Lower lobe of right lung (tissue), 2 donors: ENCODE measurements around the gene KCNH4. TPM values are rescaled to one million over a fixed set of nuclear protein-coding genes. Genes with fewer than 3 reads are reported as not detected.

ENCODE experiments used
- ATAC-seq, 2 donors: fragments of 200-7000 bp; cut with Tn5 transposase; one replicate each; pipeline ENCODE4 v1.9.1; 2020 to 2022; ENCODE audit warnings: mild to moderate bottlenecking in 2 of 2, moderate library complexity in 2 of 2
- DNase-seq: peaks from one replicate; pipeline ENCODE4 v3.0.0-alpha.2; 2020
- H3K27ac ChIP-seq: fragments of 200-600 bp; one replicate; pipeline ENCODE4 v1.8.0; 2022
- H3K27me3 ChIP-seq: fragments of 200-600 bp; one replicate; pipeline ENCODE4 v1.8.0; 2022; ENCODE audit warnings: low read depth
- H3K36me3 ChIP-seq: fragments of 200-600 bp; one replicate; pipeline ENCODE4 v1.8.0; 2022; ENCODE audit warnings: mild to moderate bottlenecking
- H3K4me1 ChIP-seq: fragments of 200-600 bp; one replicate; pipeline ENCODE4 v1.8.0; 2022
- H3K4me3 ChIP-seq: fragments of 200-600 bp; one replicate; pipeline ENCODE4 v1.8.0; 2022; ENCODE audit warnings: mild to moderate bottlenecking
- H3K9me3 ChIP-seq: fragments of 200-600 bp; one replicate; pipeline ENCODE4 v1.8.0; 2022
- CTCF ChIP-seq: fragments of 200-600 bp; IDR thresholded peaks from one replicate; pipeline ENCODE4 v1.8.0; 2022; ENCODE audit warnings: antibody characterized with exemption, mild to moderate bottlenecking
- intact Hi-C: fragments of 100-400 bp; cut with DNase I; formaldehyde crosslinking; loops from one replicate; pipeline ENCODE4 v1.11.0; 2022
- total RNA-seq: library from RNA; stranded (reverse); fragmentation: NEBNext Ultra II Directional; extraction: Animal tissue kit (Norgen Biotek cat#: 25700); gene quantifications from one replicate; pipeline ENCODE4 v1.2.1, GENCODE V29; 2021
- donor health status: DM: no; HTN: yes; CAD: no; lungs with severe emphysema.

KCNH4 gene
- total RNA-seq, 1 donor from 2014 or later, result 0.09 TPM

- DNase-seq, result no peak
- H3K27ac ChIP-seq, result no peak overlapping the region
- H3K4me3 ChIP-seq, result no peak overlapping the region
- ATAC-seq, result no peak
- no peaks in the 10 kb centered on the region for H3K9me3 ChIP-seq
- H3K27me3 ChIP-seq, result no peaks in the 10 kb centered on the region
- intact Hi-C loops, result no loop called here
- TF ChIP-seq CTCF, result no peak
- peaks cover 64% of the 10 kb centered on the region for H3K36me3 ChIP-seq
- H3K4me1 ChIP-seq, result peaks cover 36% of the 10 kb centered on the region
Observed at GRCh38 chr17:42125565-42125964, 55.4 kb downstream of the KCNH4 start.

GRCh38 chr17:42124256-42124655 lies 56.7 kb downstream of the KCNH4 start:
- Histone ChIP-seq H3K9me3 (no peaks in the 10 kb centered on the region), H3K4me3 (no peak overlapping the region), H3K27ac (no peak overlapping the region), H3K4me1 (peaks cover 29% of the 10 kb centered on the region), H3K27me3 (no peaks in the 10 kb centered on the region), H3K36me3 (peaks cover 55% of the 10 kb centered on the region)
- TF ChIP-seq CTCF, result no peak
- intact Hi-C loops, result no loop called here
- ATAC-seq (no peak), DNase-seq (no peak)

- peak; percentile 82 for DNase-seq
Observed at GRCh38 chr17:42122371-42123303, 58.3 kb downstream of the KCNH4 start, which contains the start of gene HSPB9. Gene HSPB9 (plus strand): TSS chr17:42122804. CDS start chr17:42122851, 47 bp downstream.

GRCh38 chr17:42120770-42121769 lies 59.9 kb downstream of the KCNH4 start, which contains the start of gene KAT2A:
Gene KAT2A (minus strand): TSS chr17:42121367. CDS start chr17:42121304, 63 bp downstream.
- H3K36me3 ChIP-seq, result peaks cover 46% of the 10 kb centered on the region
- TF ChIP-seq CTCF, result no peak
- H3K9me3 ChIP-seq, result no peaks in the 10 kb centered on the region
- DNase-seq (peak; percentile 88), ATAC-seq (peak; percentile 90 to 94)
- peaks cover 32% of the 10 kb centered on the region for H3K4me1 ChIP-seq
- peak within 1 kb of the TSS; percentile 65 for H3K27ac ChIP-seq
- intact Hi-C loops, result no loop called here
- peak within 1 kb of the TSS; percentile 86 for H3K4me3 ChIP-seq
- no peaks in the 10 kb centered on the region for H3K27me3 ChIP-seq

More at GRCh38 chr17:42122371-42123303, 58.3 kb downstream of the KCNH4 start, which contains the start of gene HSPB9:
- H3K27ac ChIP-seq, result peak within 1 kb of the TSS; percentile 56
- H3K27me3 ChIP-seq, result no peaks in the 10 kb centered on the region
- H3K4me3 ChIP-seq, result peak within 1 kb of the TSS; percentile 38
- H3K36me3 ChIP-seq, result peaks cover 46% of the 10 kb centered on the region
- peaks cover 21% of the 10 kb centered on the region for H3K4me1 ChIP-seq
- ATAC-seq, result peak; percentile 66 to 80
- no peaks in the 10 kb centered on the region for H3K9me3 ChIP-seq
- no peak for TF ChIP-seq CTCF
- intact Hi-C loops, result no loop called here
